Measurements from ENCODE around the gene RAB7B.

Gene RAB7B

GRCh38 chr1:205975387-205975998 lies 27.7 kb downstream of the RAB7B start:
- Mint-ChIP-seq H3K4me1 (no peaks in the 10 kb centered on the region), H3K36me3 (no peaks in the 10 kb centered on the region), H3K27me3 (no peaks in the 10 kb centered on the region), H3K4me3 (no peak overlapping the region), H3K27ac (no peak overlapping the region), H3K9me3 (no peaks in the 10 kb centered on the region)

- H3K27me3 Mint-ChIP-seq = no peaks in the 10 kb centered on the region
- H3K27ac Mint-ChIP-seq = no peak overlapping the region
Observed at GRCh38 chr1:205974712-205975111, 28.5 kb downstream of the RAB7B start.

GRCh38 chr1:205973377-205974232 lies 29.6 kb downstream of the RAB7B start:
- Mint-ChIP-seq H3K9me3 (no peaks in the 10 kb centered on the region), H3K27ac (no peak overlapping the region), H3K27me3 (no peaks in the 10 kb centered on the region), H3K36me3 (no peaks in the 10 kb centered on the region), H3K4me3 (no peak overlapping the region), H3K4me1 (no peaks in the 10 kb centered on the region)

More at GRCh38 chr1:205974712-205975111, 28.5 kb downstream of the RAB7B start:
- no peak overlapping the region for H3K4me3 Mint-ChIP-seq
- H3K9me3 Mint-ChIP-seq = no peaks in the 10 kb centered on the region
- no peaks in the 10 kb centered on the region for H3K36me3 Mint-ChIP-seq
- H3K4me1 Mint-ChIP-seq = no peaks in the 10 kb centered on the region

- Mint-ChIP-seq H3K27me3 (no peaks in the 10 kb centered on the region), H3K27ac (no peak overlapping the region), H3K9me3 (no peaks in the 10 kb centered on the region), H3K36me3 (no peaks in the 10 kb centered on the region), H3K4me1 (no peaks in the 10 kb centered on the region), H3K4me3 (no peak overlapping the region)
Observed at GRCh38 chr1:205972491-205973168, 30.6 kb downstream of the RAB7B start.

GRCh38 chr1:205972081-205972480 lies 31.1 kb downstream of the RAB7B start:
- H3K4me3 Mint-ChIP-seq = no peak overlapping the region
- no peaks in the 10 kb centered on the region for H3K27me3 Mint-ChIP-seq
- no peaks in the 10 kb centered on the region for H3K36me3 Mint-ChIP-seq
- no peaks in the 10 kb centered on the region for H3K9me3 Mint-ChIP-seq
- no peak overlapping the region for H3K27ac Mint-ChIP-seq
- H3K4me1 Mint-ChIP-seq = no peaks in the 10 kb centered on the region

GRCh38 chr1:205971082-205971481 lies 32.1 kb downstream of the RAB7B start:
- H3K27me3 Mint-ChIP-seq = no peaks in the 10 kb centered on the region
- no peaks in the 10 kb centered on the region for H3K4me1 Mint-ChIP-seq
- no peaks in the 10 kb centered on the region for H3K9me3 Mint-ChIP-seq
- H3K27ac Mint-ChIP-seq = no peak overlapping the region
- H3K4me3 Mint-ChIP-seq = no peak overlapping the region
- H3K36me3 Mint-ChIP-seq = no peaks in the 10 kb centered on the region

GRCh38 chr1:205970486-205970885 lies 32.7 kb downstream of the RAB7B start:
- no peak overlapping the region for H3K4me3 Mint-ChIP-seq
- no peaks in the 10 kb centered on the region for H3K27me3 Mint-ChIP-seq
- H3K9me3 Mint-ChIP-seq = no peaks in the 10 kb centered on the region
- no peaks in the 10 kb centered on the region for H3K4me1 Mint-ChIP-seq
- H3K27ac Mint-ChIP-seq = no peak overlapping the region
- no peaks in the 10 kb centered on the region for H3K36me3 Mint-ChIP-seq

- Mint-ChIP-seq H3K27me3 (no peaks in the 10 kb centered on the region), H3K36me3 (no peaks in the 10 kb centered on the region), H3K4me1 (no peaks in the 10 kb centered on the region), H3K27ac (no peak overlapping the region), H3K4me3 (no peak overlapping the region), H3K9me3 (no peaks in the 10 kb centered on the region)
Observed at GRCh38 chr1:205969229-205969628, 34.0 kb downstream of the RAB7B start.

- H3K4me3 Mint-ChIP-seq = no peak overlapping the region
- no peaks in the 10 kb centered on the region for H3K36me3 Mint-ChIP-seq
- no peaks in the 10 kb centered on the region for H3K27me3 Mint-ChIP-seq
- H3K4me1 Mint-ChIP-seq = no peaks in the 10 kb centered on the region
- no peak overlapping the region for H3K27ac Mint-ChIP-seq
- H3K9me3 Mint-ChIP-seq = no peaks in the 10 kb centered on the region
Observed at GRCh38 chr1:205967554-205968335, 35.5 kb downstream of the RAB7B start.

GRCh38 chr1:205965036-205965884 lies 37.9 kb downstream of the RAB7B start:
- no peaks in the 10 kb centered on the region for H3K9me3 Mint-ChIP-seq
- H3K27me3 Mint-ChIP-seq = no peaks in the 10 kb centered on the region
- H3K36me3 Mint-ChIP-seq = no peaks in the 10 kb centered on the region
- peak overlapping the region; percentile 30 for H3K27ac Mint-ChIP-seq
- H3K4me3 Mint-ChIP-seq = no peak overlapping the region
- H3K4me1 Mint-ChIP-seq = no peaks in the 10 kb centered on the region

- Mint-ChIP-seq H3K36me3 (no peaks in the 10 kb centered on the region), H3K27ac (no peak overlapping the region)
Observed at GRCh38 chr1:205963352-205964155, 39.6 kb downstream of the RAB7B start.

GRCh38 chr1:205962821-205963221 lies 40.4 kb downstream of the RAB7B start:
- Mint-ChIP-seq H3K27me3 (no peaks in the 10 kb centered on the region), H3K27ac (no peak overlapping the region), H3K36me3 (no peaks in the 10 kb centered on the region), H3K4me3 (no peak overlapping the region), H3K9me3 (no peaks in the 10 kb centered on the region), H3K4me1 (no peaks in the 10 kb centered on the region)

More at GRCh38 chr1:205963352-205964155, 39.6 kb downstream of the RAB7B start:
- no peak overlapping the region for H3K4me3 Mint-ChIP-seq
- H3K4me1 Mint-ChIP-seq = no peaks in the 10 kb centered on the region
- no peaks in the 10 kb centered on the region for H3K9me3 Mint-ChIP-seq
- H3K27me3 Mint-ChIP-seq = no peaks in the 10 kb centered on the region

- H3K27ac Mint-ChIP-seq = no peak overlapping the region
- no peaks in the 10 kb centered on the region for H3K4me1 Mint-ChIP-seq
- H3K36me3 Mint-ChIP-seq = no peaks in the 10 kb centered on the region
- H3K9me3 Mint-ChIP-seq = no peaks in the 10 kb centered on the region
- H3K4me3 Mint-ChIP-seq = no peak overlapping the region
- H3K27me3 Mint-ChIP-seq = no peaks in the 10 kb centered on the region
Observed at GRCh38 chr1:205961991-205962820, 41.0 kb downstream of the RAB7B start.

Measured in activated naive CD4-positive, alpha-beta T cell treated with anti-CD3 and anti-CD28 coated beads, Interleukin-2, amount 50 U/mL, for 24 hours (primary cell).